K562 (cell line): ENCODE data around the gene ZNF860. TPM values are rescaled to one million over a fixed set of nuclear protein-coding genes. Genes with fewer than 3 reads are reported as not detected.

Experiments used
- ATAC-seq: fragments of 200-7000 bp; cut with Tn5 transposase; 3 replicates; pipeline ENCODE4 v1.9.1; 2020; ENCODE audit warnings: moderate library complexity
- BruUV-seq: library from RNA; stranded (reverse); fragments of 400-500 nt; replicated peaks from 2 replicates; lab custom pipeline; 2021; lab: Mats Ljungman, UMichigan
- CTCF ChIA-PET: fragments of 300-600 bp; formaldehyde crosslinking; extraction: SDS; loops from one replicate; lab custom pipeline; 2021; ENCODE audit warnings: low intra/inter-chr PET ratio; lab: Yijun Ruan, JAX
- POLR2A ChIA-PET: fragments of 300-600, 350-650 bp; sonication (Branson Sonifier 250); formaldehyde crosslinking; extraction: SDS; loops from one replicate; lab custom pipeline; 2021; ENCODE audit warnings: antibody characterized with exemption, inconsistent platforms; lab: Yijun Ruan, JAX
- DNase-seq, 4 experiments: peaks; one replicate each; pipeline versions ENCODE4 v3.0.0 to v3.0.0-alpha.2; 2011 to 2018; ENCODE audit warnings: low spot score in 3 of 4, mixed read lengths in 3 of 4; ENCODE audit errors: extremely low read depth in 1 of 4
- FAIRE-seq: peaks from 2 replicates; lab custom pipeline; 2011; peaks lifted over from hg19 to GRCh38; lab: Jason Lieb, UNC
- H2AFZ ChIP-seq: 2 replicates; pipeline ENCODE4 v1.6.0; 2011; ENCODE audit warnings: low read depth, low read length, control low read depth, inconsistent platforms
- H3K27ac ChIP-seq: fragments of 200-600 bp; 3 replicates; pipeline ENCODE4 v1.8.0; 2011; ENCODE audit warnings: low read depth, mild to moderate bottlenecking, control low read depth, inconsistent platforms, low read length, moderate library complexity, mixed read lengths; ENCODE audit errors: extremely low read depth
- H3K27me3 ChIP-seq, 2 experiments: fragments of 300-600 bp in 1 of 2; 2 replicates in 1 of 2; 3 replicates in 1 of 2; pipeline versions ENCODE4 v1.6.0 to v1.8.0; 2011; ENCODE audit warnings: inconsistent platforms in 2 of 2, low read length in 2 of 2, mild to moderate bottlenecking in 1 of 2, mixed read lengths in 1 of 2, moderate library complexity in 1 of 2; ENCODE audit not compliant: control insufficient read depth in 2 of 2, insufficient read depth in 2 of 2
- H3K36me3 ChIP-seq: fragments of 300-600 bp; 3 replicates; pipeline ENCODE4 v1.8.0; 2011; ENCODE audit warnings: mild to moderate bottlenecking, low read length, inconsistent platforms; ENCODE audit not compliant: control insufficient read depth, insufficient read depth
- H3K4me1 ChIP-seq, 2 experiments: fragments of 200-600 bp in 1 of 2; replicated peaks in 1 of 2; 2 replicates in 1 of 2; 3 replicates in 1 of 2; pipeline versions ENCODE4 v1.5.1 to v1.8.0; 2011; ENCODE audit warnings: inconsistent platforms in 2 of 2, low read length in 2 of 2, mild to moderate bottlenecking in 1 of 2, mixed read lengths in 1 of 2, moderate library complexity in 1 of 2; ENCODE audit not compliant: control insufficient read depth in 2 of 2, insufficient read depth in 2 of 2
- H3K4me2 ChIP-seq: 2 replicates; pipeline ENCODE4 v1.6.1; 2011; ENCODE audit warnings: low read length, control low read depth, inconsistent platforms, mixed read lengths; ENCODE audit not compliant: insufficient read depth
- H3K4me3 ChIP-seq: fragments of 200-600 bp; sonication (generic), shearing (Covaris generic); 2 replicates; pipeline ENCODE4 v1.5.1; 2016; ENCODE audit warnings: control low read depth, inconsistent platforms
- H3K79me2 ChIP-seq: fragments of 200-600 bp; 3 replicates; pipeline ENCODE4 v1.8.0; 2011; ENCODE audit warnings: low read length, inconsistent platforms; ENCODE audit not compliant: control insufficient read depth, insufficient read depth
- H3K9ac ChIP-seq, 2 experiments: 2 replicates each; pipeline versions ENCODE4 v1.6.0 to v1.6.1; 2011; ENCODE audit warnings: low read depth in 2 of 2, low read length in 2 of 2, control low read depth in 1 of 2, inconsistent platforms in 1 of 2, mild to moderate bottlenecking in 1 of 2, mixed read lengths in 1 of 2; ENCODE audit not compliant: insufficient read depth in 1 of 2
- H3K9me1 ChIP-seq: one replicate; pipeline ENCODE4 v1.6.0; 2011; ENCODE audit warnings: inconsistent platforms, mild to moderate bottlenecking, low read length, moderate library complexity; ENCODE audit not compliant: control insufficient read depth, insufficient read depth
- H3K9me3 ChIP-seq: replicated peaks from 2 replicates; pipeline ENCODE4 v1.5.1; 2011; ENCODE audit warnings: low read depth, low read length, inconsistent platforms; ENCODE audit not compliant: control insufficient read depth, insufficient read depth
- H4K20me1 ChIP-seq: replicated peaks from 2 replicates; pipeline ENCODE4 v1.6.1; 2011; ENCODE audit warnings: low read length, inconsistent platforms, mixed read lengths; ENCODE audit not compliant: control insufficient read depth, insufficient read depth
- C11orf30 ChIP-seq: fragments of 450-650 bp; IDR thresholded peaks from 2 replicates; pipeline ENCODE4 v1.6.1; 2016; ENCODE audit warnings: low read depth, mild to moderate bottlenecking
- CBX3 ChIP-seq, 2 experiments: IDR thresholded peaks; 1 replicate in 1 of 2; 2 replicates in 1 of 2; pipeline ENCODE4 v1.6.1; 2012; ENCODE audit warnings: inconsistent platforms in 2 of 2, low read length in 2 of 2, borderline replicate concordance in 1 of 2, control low read depth in 1 of 2
- ILK ChIP-seq: fragments of 450-650 bp; IDR thresholded peaks from 2 replicates; pipeline ENCODE4 v1.6.1; 2016; ENCODE audit warnings: missing genetic modification characterization, low read depth, mild to moderate bottlenecking, missing compliant biosample characterization, moderate library complexity, borderline replicate concordance
- LEF1 ChIP-seq: fragments of 450-650 bp; IDR thresholded peaks from 2 replicates; pipeline ENCODE4 v1.6.1; 2016; ENCODE audit warnings: mild to moderate bottlenecking
- RNF2 ChIP-seq: sonication (generic); IDR thresholded peaks from 2 replicates; pipeline ENCODE4 v1.6.1; 2016
- SETDB1 ChIP-seq: IDR thresholded peaks from one replicate; pipeline ENCODE4 v1.6.1; 2012; ENCODE audit warnings: low read length, control low read depth, inconsistent platforms
- SIX5 ChIP-seq, 2 experiments: IDR thresholded peaks; 2 replicates each; pipeline ENCODE4 v1.6.1; 2011; ENCODE audit warnings: low read length in 2 of 2, borderline replicate concordance in 1 of 2, low read depth in 1 of 2, mild to moderate bottlenecking in 1 of 2, moderate library complexity in 1 of 2; ENCODE audit not compliant: insufficient read depth in 1 of 2
- TGIF2 ChIP-seq: sonication (generic); formaldehyde crosslinking; IDR thresholded peaks from 2 replicates; pipeline ENCODE4 v1.8.1; 2022; ENCODE audit warnings: mild to moderate bottlenecking, missing genetic modification reagents, moderate library complexity
- ZBED1 ChIP-seq: IDR thresholded peaks from 2 replicates; pipeline ENCODE4 v1.6.1; 2014
- ZNF282 ChIP-seq: sonication (generic); formaldehyde crosslinking; IDR thresholded peaks from 2 replicates; pipeline ENCODE4 v1.8.1; 2023; ENCODE audit warnings: missing genetic modification reagents
- ZNF717 ChIP-seq: fragments of 250-450 bp; sonication (Bioruptor Pico); IDR thresholded peaks from 2 replicates; pipeline ENCODE4 v1.5.0; 2021
- in situ Hi-C: fragments of 300-500 bp; cut with MboI; formaldehyde crosslinking; loops from 4 replicates; pipeline ENCODE4 v1.15.0; 2018; ENCODE audit warnings: inconsistent platforms, mixed read lengths
- intact Hi-C: fragments of 100-400 bp; cut with micrococcal nuclease; formaldehyde crosslinking; loops from 2 replicates; pipeline ENCODE4 v1.14.2; 2022
- polyA plus RNA-seq, 8 experiments: library from polyadenylated mRNA; depleted of rRNA in 4 of 8; stranded (reverse) in 5 of 8; unstranded in 3 of 8; fragments of >200 nt; fragmentation: Nextera tagmentation in 2 of 8; fragmentation: Illumina TruSeq in 1 of 8; extraction: Ambion mirVana in 2 of 8; extraction: Trizol in 1 of 8; gene quantifications; 2 replicates each; pipeline versions ENCODE4 v1.2.1 to v1.2.3, GENCODE V29; 2011 to 2014; ENCODE audit warnings: inconsistent platforms in 1 of 8, missing spikeins in 1 of 8
- total RNA-seq, 7 experiments: library from RNA; depleted of rRNA in 6 of 7; stranded (reverse); fragments of >200 nt in 6 of 7; fragmentation: Illumina TruSeq in 2 of 7; extraction: Trizol in 2 of 7; gene quantifications; 2 replicates each; pipeline versions ENCODE4 v1.2.1 to v1.2.3, GENCODE V29; 2011 to 2021; ENCODE audit warnings: low replicate concordance in 1 of 7
- TF ChIP-seq, protein P1 (sequence below), 2 experiments: fragments of 200-800 bp in 1 of 2; sonication (Bioruptor generic) in 1 of 2; sonication (generic) in 1 of 2; formaldehyde crosslinking in 1 of 2; IDR thresholded peaks in 1 of 2; conservative IDR thresholded peaks in 1 of 2; 2 replicates each; pipeline versions ENCODE4 v1.5.0 to v1.6.1; 2016 to 2020; ENCODE audit warnings: missing compliant biosample characterization in 1 of 2, missing genetic modification characterization in 1 of 2, missing genetic modification reagents in 1 of 2
- TF ChIP-seq, protein P2 (sequence below), 2 experiments: fragments of 450-650 bp; formaldehyde crosslinking in 1 of 2; IDR thresholded peaks; 2 replicates each; pipeline versions ENCODE4 v1.4.0 to v1.6.1; 2014 to 2020; ENCODE audit warnings: mild to moderate bottlenecking in 2 of 2, borderline replicate concordance in 1 of 2, low read depth in 1 of 2

The ZNF860 gene
- total and polyA plus RNA-seq, 9 of the 15 experiments (the other 6 are each of a cell fraction or from before 2014, with no cell fraction given) = not detected

DNA sequence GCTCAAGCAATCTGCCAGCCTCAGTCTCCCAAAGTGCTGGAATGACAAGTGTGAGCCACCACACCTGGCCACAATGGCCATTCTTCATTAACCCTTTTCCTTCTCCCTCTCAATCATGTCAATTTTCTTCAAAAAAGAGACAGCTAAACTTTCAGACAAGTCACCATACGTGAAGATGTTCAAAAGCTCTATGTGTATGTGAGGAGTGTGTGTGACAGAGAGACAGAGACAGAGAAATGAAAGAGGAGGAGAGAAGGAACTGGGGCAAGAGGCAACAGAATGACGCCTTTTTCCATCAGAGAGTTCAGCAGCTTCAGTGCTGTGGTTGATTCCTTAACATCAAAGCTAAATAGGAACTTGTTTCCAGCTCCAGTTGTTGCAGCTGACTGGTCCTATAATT, 27.9 kb upstream of the ZNF860 start (continued):
- TF ChIP-seq C11orf30 = no peak
- no peak for TF ChIP-seq ILK
- TF ChIP-seq TGIF2 = no peak
- no peak for TF ChIP-seq RNF2
- no peak for TF ChIP-seq SETDB1

DNA sequence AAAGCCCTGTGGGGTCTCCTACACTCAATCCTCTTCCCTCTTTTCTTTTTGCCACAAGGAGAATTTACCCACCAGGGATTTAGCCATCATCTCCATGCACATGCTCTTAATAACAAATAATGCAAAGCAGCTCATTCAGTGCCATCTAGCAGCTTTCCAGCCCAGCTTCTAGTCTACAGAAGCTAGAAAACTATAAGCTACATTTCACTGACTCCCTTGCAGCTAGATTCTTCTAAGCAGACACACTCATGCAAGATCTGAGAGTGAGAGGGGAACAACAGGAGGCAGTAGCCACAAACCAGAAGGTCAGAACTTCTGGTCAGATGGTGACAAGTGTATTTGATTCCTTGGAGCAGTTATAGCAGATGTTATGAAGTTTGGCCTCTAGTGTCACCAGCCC, 26.0 kb upstream of the ZNF860 start:
- CTCF ChIA-PET = no interaction called here
- Histone ChIP-seq H4K20me1 (no peaks in the 10 kb centered on the region; the same call in 1 of the 2 replicates), H3K79me2 (no peaks in the 10 kb centered on the region), H3K4me2 (no peak overlapping the region), H3K4me3 (no peak overlapping the region), H2AFZ (no peak overlapping the region), H3K9ac (no peak overlapping the region), H3K27me3 (peaks cover 3 to 5% of the 10 kb centered on the region in 2 experiments; a peak in 1 of 5 replicates), H3K9me3 (no peaks in the 10 kb centered on the region), H3K27ac (no peak overlapping the region), H3K36me3 (no peaks in the 10 kb centered on the region), H3K9me1 (no peaks in the 10 kb centered on the region), H3K4me1 (no peaks in the 10 kb centered on the region)
- intact Hi-C loops (no loop called here), in situ Hi-C loops (no loop called here)
- ATAC-seq = no peak
- DNase-seq = no peak
- no peak for TF ChIP-seq ZNF717 (CRISPR knock-in tag)
- TF ChIP-seq, protein P1, sequence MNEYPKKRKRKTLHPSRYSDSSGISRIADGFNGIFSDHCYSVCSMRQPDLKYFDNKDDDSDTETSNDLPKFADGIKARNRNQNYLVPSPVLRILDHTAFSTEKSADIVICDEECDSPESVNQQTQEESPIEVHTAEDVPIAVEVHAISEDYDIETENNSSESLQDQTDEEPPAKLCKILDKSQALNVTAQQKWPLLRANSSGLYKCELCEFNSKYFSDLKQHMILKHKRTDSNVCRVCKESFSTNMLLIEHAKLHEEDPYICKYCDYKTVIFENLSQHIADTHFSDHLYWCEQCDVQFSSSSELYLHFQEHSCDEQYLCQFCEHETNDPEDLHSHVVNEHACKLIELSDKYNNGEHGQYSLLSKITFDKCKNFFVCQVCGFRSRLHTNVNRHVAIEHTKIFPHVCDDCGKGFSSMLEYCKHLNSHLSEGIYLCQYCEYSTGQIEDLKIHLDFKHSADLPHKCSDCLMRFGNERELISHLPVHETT (CRISPR knock-in tag; conservative IDR thresholded peaks at IDR 0.05 in 1 of 2, IDR thresholded peaks at IDR 0.05 in 1 of 2) = no peak
- TF ChIP-seq LEF1 = no peak
- TF ChIP-seq CBX3 (IDR thresholded peaks at IDR 0.05; ENCODE audit: borderline replicate concordance in 1 of 2, low read length in 2 of 2) = no peak
- TF ChIP-seq ZNF282 (CRISPR knock-in tag) = no peak
- TF ChIP-seq, protein P2, sequence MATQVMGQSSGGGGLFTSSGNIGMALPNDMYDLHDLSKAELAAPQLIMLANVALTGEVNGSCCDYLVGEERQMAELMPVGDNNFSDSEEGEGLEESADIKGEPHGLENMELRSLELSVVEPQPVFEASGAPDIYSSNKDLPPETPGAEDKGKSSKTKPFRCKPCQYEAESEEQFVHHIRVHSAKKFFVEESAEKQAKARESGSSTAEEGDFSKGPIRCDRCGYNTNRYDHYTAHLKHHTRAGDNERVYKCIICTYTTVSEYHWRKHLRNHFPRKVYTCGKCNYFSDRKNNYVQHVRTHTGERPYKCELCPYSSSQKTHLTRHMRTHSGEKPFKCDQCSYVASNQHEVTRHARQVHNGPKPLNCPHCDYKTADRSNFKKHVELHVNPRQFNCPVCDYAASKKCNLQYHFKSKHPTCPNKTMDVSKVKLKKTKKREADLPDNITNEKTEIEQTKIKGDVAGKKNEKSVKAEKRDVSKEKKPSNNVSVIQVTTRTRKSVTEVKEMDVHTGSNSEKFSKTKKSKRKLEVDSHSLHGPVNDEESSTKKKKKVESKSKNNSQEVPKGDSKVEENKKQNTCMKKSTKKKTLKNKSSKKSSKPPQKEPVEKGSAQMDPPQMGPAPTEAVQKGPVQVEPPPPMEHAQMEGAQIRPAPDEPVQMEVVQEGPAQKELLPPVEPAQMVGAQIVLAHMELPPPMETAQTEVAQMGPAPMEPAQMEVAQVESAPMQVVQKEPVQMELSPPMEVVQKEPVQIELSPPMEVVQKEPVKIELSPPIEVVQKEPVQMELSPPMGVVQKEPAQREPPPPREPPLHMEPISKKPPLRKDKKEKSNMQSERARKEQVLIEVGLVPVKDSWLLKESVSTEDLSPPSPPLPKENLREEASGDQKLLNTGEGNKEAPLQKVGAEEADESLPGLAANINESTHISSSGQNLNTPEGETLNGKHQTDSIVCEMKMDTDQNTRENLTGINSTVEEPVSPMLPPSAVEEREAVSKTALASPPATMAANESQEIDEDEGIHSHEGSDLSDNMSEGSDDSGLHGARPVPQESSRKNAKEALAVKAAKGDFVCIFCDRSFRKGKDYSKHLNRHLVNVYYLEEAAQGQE (IDR thresholded peaks at IDR 0.05; ENCODE audit: borderline replicate concordance) = no peak
- TF ChIP-seq, protein P2 (CRISPR knock-in tag; IDR thresholded peaks at IDR 0.05; ENCODE audit: low read depth) = no peak
- no peak for TF ChIP-seq ZBED1
- TF ChIP-seq SIX5 (IDR thresholded peaks at IDR 0.05; ENCODE audit: borderline replicate concordance in 1 of 2, insufficient read depth in 1 of 2, low read depth in 1 of 2, low read length in 2 of 2) = no peak
- POLR2A ChIA-PET = interaction anchor here (1.1 kb wide), 1 partner anchor 21 kb away, joined by 3 read pairs; no protein-coding TSS in a partner anchor
- FAIRE-seq = no peak
- BruUV-seq = no TSS peak
